ENCODE data around the gene TES.

Gene TES

DNA sequence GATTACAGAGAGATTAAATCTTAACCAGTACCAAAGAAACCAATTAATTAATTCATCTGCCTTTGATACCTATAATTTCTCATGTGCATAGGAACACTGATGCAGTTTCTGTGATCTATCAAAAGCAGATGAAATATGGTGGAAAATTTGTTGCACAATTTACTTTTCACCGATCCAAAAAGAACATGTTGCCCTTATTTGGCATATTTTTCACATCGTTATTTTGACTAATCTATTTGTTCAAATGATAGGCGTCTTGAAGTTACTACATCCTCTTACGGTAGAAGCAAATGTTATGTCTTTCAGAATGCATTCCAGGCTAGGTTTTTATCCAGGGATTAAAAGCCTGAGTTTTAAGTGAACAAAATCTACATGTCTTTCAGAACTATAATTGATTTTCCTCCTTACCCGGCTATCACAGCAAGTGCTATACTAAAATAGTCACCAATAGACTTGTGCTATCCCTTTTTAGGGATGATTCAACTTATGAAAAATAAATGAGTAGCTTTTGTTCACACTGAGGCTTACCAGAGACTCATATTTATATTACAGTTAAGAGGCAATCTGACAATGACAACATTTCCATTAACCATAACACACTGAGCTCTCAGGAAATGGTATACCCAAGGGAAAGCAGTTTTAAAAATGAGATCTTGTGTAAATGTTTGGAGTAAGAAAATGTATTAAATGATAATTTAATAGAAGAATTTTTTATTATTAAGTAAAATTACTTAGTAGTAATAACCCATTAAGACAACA, 16.8 kb upstream of the TES start:
- TF ChIP-seq, protein P1, sequence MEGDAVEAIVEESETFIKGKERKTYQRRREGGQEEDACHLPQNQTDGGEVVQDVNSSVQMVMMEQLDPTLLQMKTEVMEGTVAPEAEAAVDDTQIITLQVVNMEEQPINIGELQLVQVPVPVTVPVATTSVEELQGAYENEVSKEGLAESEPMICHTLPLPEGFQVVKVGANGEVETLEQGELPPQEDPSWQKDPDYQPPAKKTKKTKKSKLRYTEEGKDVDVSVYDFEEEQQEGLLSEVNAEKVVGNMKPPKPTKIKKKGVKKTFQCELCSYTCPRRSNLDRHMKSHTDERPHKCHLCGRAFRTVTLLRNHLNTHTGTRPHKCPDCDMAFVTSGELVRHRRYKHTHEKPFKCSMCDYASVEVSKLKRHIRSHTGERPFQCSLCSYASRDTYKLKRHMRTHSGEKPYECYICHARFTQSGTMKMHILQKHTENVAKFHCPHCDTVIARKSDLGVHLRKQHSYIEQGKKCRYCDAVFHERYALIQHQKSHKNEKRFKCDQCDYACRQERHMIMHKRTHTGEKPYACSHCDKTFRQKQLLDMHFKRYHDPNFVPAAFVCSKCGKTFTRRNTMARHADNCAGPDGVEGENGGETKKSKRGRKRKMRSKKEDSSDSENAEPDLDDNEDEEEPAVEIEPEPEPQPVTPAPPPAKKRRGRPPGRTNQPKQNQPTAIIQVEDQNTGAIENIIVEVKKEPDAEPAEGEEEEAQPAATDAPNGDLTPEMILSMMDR (IDR thresholded peaks at IDR 0.05; ENCODE audit: borderline replicate concordance, insufficient read depth, low read depth, low read length) = no peak
- no peak overlapping the region for H3K4me3 ChIP-seq (ENCODE audit: low read depth, low read length)

DNA sequence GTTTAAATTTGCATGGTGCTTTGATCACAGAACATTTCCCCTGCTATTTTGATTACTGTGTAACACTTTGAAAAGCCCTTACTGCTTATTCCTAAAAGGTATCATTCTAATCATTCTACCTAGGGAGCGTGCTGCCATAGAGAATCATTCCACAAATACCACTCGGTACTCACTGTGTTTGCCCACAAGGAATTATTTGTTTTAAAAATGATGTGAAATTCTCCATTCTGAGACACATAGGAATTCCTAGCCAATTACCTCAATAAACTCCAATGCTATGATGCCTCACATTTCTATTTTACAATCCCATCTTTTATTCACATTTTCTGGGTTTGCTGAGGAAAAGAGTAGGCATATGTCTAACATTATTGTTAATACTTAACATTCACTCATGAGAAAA, 16.2 kb upstream of the TES start:
- TF ChIP-seq, protein P1 (IDR thresholded peaks at IDR 0.05; ENCODE audit: borderline replicate concordance, insufficient read depth, low read depth, low read length) = no peak
- H3K4me3 ChIP-seq (ENCODE audit: low read depth, low read length) = no peak overlapping the region

DNA sequence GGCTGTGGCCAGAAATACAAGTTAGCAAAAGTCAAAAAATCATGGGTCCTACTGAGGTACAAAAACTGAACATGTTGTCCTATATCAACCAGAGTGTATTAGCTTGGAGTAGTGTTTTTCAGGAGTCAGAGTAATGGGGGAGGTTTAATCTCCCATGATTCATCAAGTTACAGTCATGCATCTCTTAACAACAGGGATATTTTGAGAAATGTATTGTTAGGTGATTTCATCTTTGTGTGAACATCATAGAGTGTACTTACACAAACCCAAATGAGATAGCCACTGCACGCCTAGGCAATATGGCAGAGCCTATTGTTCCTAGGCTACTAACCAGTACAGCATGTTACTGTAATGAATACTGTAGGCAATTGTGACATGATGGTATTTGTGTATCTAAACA, 14.9 kb upstream of the TES start:
- TF ChIP-seq, protein P1 (IDR thresholded peaks at IDR 0.05; ENCODE audit: borderline replicate concordance, insufficient read depth, low read depth, low read length) = no peak
- no peak overlapping the region for H3K4me3 ChIP-seq (ENCODE audit: low read depth, low read length)

DNA sequence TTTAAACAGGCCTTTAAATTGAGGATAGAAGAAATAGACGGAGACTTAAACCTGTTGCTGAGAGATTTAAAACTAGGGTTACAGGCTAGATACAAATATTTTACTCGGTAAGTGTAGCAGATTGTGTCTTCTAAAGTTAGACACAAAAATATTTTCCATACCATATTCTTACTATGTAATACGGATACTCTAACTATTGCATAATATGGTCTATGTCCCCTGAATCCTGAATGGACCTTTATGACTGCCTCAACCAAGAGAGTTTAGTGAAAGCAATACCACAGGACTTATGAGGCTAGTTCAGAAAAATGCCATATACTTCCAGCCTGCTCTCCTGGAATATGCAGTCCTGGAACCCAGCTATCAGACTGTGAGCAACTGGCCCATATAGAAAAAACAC, 13.4 kb upstream of the TES start:
- TF ChIP-seq, protein P1 (IDR thresholded peaks at IDR 0.05; ENCODE audit: borderline replicate concordance, insufficient read depth, low read depth, low read length) = no peak

DNA sequence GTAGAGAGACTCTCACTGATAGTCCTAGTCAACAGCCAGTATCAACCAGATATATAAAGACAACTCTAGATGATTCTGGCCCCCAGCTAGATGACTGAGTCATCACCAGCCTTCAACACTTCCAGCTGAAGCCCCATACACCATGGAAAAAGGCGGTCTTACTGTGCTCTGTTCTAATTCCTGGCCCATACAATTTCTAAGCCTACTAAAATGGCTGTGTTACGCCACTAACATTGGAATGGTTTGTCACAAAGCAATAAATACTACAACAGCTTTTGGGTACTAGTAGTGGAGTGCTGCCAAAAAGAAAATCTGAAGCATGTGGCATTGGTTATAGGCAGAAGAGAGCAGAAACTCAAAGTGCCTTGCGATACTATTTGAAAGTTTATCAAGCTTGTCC, 13.0 kb upstream of the TES start:
- H3K4me3 ChIP-seq (ENCODE audit: low read depth, low read length) = no peak overlapping the region
- TF ChIP-seq, protein P1 (IDR thresholded peaks at IDR 0.05; ENCODE audit: borderline replicate concordance, insufficient read depth, low read depth, low read length) = no peak

More for the DNA sequence above, 13.4 kb upstream of the TES start:
- no peak overlapping the region for H3K4me3 ChIP-seq (ENCODE audit: low read depth, low read length)

DNA sequence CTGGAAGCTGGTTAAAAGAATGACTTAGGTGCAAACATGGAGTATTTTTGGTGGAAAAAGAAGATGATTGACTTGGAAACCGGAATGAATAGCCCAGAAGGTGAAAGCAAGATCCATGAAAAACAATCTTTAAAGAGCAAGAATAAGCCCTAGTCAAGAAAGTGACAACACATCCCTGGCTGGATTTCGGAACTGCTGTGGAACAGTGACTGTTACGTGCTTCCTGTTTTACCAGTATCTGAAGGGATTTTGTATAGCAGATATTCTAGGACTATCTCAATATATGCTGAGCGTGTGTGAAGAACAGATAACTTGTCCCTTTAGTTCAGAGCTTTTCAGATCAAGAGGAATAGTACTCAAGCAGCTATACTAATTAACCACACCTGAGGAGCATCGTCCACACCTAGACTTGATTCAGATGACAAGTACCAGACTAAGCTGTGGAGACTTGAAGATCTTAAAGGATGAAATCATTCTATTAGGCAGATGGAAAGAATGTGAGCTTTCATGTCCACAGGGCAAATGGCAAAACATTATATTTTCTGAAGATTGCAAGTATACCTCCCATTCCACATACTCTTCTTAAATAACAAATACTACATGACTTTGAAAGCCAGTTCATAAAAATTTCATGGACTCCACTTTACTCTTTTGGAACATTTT, 11.5 kb upstream of the TES start:
- no peak overlapping the region for H3K4me3 ChIP-seq (ENCODE audit: low read depth, low read length)
- TF ChIP-seq, protein P1 (IDR thresholded peaks at IDR 0.05; ENCODE audit: borderline replicate concordance, insufficient read depth, low read depth, low read length) = no peak

DNA sequence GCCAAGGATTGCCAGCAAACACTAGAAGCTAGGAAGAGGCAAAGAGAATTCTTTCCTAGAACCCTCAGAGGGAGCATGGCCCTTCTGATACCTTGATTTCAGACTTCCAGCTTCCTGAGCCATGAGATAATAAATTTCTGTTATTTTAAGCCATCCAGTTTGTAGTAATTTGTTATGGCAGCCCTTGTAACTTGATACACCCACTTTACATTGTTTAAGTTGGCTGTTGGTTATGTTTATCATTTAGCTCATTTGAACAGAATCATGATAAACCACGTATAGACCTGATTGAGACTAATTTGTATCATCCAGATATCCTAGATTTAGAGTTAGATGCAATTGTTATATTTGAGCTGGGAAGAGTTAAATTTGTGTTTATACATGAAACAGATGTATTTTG, 9.4 kb upstream of the TES start:
- TF ChIP-seq, protein P1 (IDR thresholded peaks at IDR 0.05; ENCODE audit: borderline replicate concordance, insufficient read depth, low read depth, low read length) = no peak
- H3K4me3 ChIP-seq (ENCODE audit: low read depth, low read length) = no peak overlapping the region

Data from GM12875 (cell line).